ENCODE data around the gene MGAT4A.

Gene MGAT4A

GRCh38 chr2:98572211-98572610 is 158.7 kb downstream of the MGAT4A start:
- DNase-seq (ENCODE audit: low spot score): no peak

GRCh38 chr2:98571796-98572195 is 159.1 kb downstream of the MGAT4A start:
- no peak for DNase-seq (ENCODE audit: low spot score)

DNA sequence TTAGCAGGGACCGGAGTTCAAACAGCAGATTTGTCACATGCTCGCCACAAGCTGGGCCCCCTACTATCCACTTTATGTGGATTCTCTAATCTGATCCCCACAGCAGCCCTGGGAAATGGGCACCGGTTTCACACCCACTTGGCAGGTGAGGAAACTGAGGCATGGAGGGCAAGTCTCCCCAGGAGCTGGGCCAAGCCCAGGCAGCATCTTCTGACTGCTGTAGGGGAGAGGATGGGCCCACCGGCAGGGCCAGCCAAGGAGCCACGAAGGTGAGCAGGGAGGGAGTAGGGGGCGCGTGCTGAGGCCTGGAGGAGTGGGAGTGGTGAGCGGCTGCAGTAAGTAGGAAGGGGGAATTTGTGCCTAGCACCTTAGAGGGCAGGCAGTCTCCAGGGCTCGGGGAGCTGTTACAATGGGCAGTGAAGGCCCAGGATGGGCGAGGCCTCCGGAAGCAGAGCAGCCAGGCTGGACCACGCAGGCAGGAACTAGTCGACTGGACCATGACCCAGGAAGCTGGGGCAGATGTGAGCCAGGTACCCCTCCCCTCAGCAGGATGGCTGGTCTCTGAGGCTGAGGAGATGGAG is 159.7 kb downstream of the MGAT4A start:
- no peak for DNase-seq (ENCODE audit: low spot score)

DNA sequence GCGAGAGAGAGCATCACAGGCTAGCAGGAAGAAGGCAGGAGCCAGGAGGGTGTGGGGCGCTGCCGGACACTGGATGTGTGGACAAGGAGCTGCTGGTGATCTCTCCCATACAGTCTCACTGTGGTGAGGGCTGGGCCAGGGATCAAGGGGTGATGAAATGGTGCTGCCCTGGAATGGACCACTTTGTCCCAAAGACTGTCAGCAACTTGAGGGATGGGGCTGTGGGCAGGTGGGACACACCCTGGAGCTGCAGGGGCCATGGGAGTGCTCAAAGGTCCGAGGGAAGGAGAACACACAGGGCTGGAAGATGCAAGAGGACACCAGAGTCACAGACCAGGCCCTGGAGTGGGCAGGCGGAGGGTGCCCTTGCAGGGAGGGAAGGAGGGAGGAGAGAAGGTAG is 160.6 kb downstream of the MGAT4A start:
- no peak for DNase-seq (ENCODE audit: low spot score)

- no peak for DNase-seq (ENCODE audit: low spot score)
These were observed 161.0 kb downstream of the MGAT4A start for GRCh38 chr2:98569915-98570314.

- DNase-seq (ENCODE audit: low spot score): peak; percentile 98
These were observed 161.6 kb downstream of the MGAT4A start for GRCh38 chr2:98569197-98569793.
